Osteoblast (primary cell): ENCODE data around the gene IMPDH1. TPM values are rescaled to one million over a fixed set of nuclear protein-coding genes. Genes with fewer than 3 reads are reported as not detected.
"Not testable (repeated sequence)": the region's sequence is repeated elsewhere in the genome, so short reads cannot be mapped to it uniquely, and the experiment has no call there.

Experiments
- DNase-seq: peaks from one replicate; pipeline ENCODE4 v3.0.0; 2011; ENCODE audit warnings: low spot score, mixed read lengths; ENCODE audit not compliant: insufficient read length; ENCODE audit errors: missing footprints
- H2AFZ ChIP-seq: 2 replicates; pipeline ENCODE4 v1.6.0; 2011; ENCODE audit warnings: mild to moderate bottlenecking, low read length
- H3K27ac ChIP-seq: 2 replicates; pipeline ENCODE4 v1.5.1; 2011; ENCODE audit warnings: mild to moderate bottlenecking, low read depth, low read length, moderate library complexity
- H3K27me3 ChIP-seq: 2 replicates; pipeline ENCODE4 v1.6.0; 2012; ENCODE audit warnings: mild to moderate bottlenecking, control low read depth, inconsistent platforms, low read length, moderate library complexity; ENCODE audit not compliant: insufficient read depth
- H3K36me3 ChIP-seq: 2 replicates; pipeline ENCODE4 v1.5.1; 2011; ENCODE audit warnings: mild to moderate bottlenecking, low read length, control low read depth, moderate library complexity; ENCODE audit not compliant: insufficient read depth
- H3K4me1 ChIP-seq: 2 replicates; pipeline ENCODE4 v1.5.1; 2011; ENCODE audit warnings: mild to moderate bottlenecking, low read length, control low read depth, moderate library complexity; ENCODE audit not compliant: insufficient read depth
- H3K4me2 ChIP-seq: 2 replicates; pipeline ENCODE4 v1.6.0; 2011; ENCODE audit warnings: mild to moderate bottlenecking, low read length; ENCODE audit not compliant: insufficient read depth
- H3K4me3 ChIP-seq: fragments of 200-600 bp; sonication (generic); 3 replicates; pipeline ENCODE4 v1.5.1; 2012; ENCODE audit warnings: mild to moderate bottlenecking, low read length, inconsistent platforms; ENCODE audit not compliant: insufficient read depth
- H3K79me2 ChIP-seq: 2 replicates; pipeline ENCODE4 v1.6.0; 2012; ENCODE audit warnings: mild to moderate bottlenecking, low read length, control low read depth, inconsistent platforms; ENCODE audit not compliant: insufficient read depth
- H3K9me3 ChIP-seq: 2 replicates; pipeline ENCODE4 v1.5.1; 2011; ENCODE audit warnings: low read depth, low read length, control low read depth
- H4K20me1 ChIP-seq: 2 replicates; pipeline ENCODE4 v1.6.0; 2012; ENCODE audit warnings: mild to moderate bottlenecking, low read length, control low read depth; ENCODE audit not compliant: insufficient read depth
- total RNA-seq: library from RNA; depleted of rRNA; stranded (reverse); fragments of >200 nt; gene quantifications from 2 replicates; pipeline ENCODE4 v1.2.3, GENCODE V29; 2012
- TF ChIP-seq, protein P1 (sequence below): IDR thresholded peaks from 2 replicates; pipeline ENCODE4 v1.5.1; 2011; ENCODE audit warnings: mild to moderate bottlenecking, low read depth, low read length, moderate library complexity; ENCODE audit errors: extremely low read depth

The IMPDH1 gene
- total RNA-seq: 31.5 and 35.8 TPM in 2 replicates

DNA sequence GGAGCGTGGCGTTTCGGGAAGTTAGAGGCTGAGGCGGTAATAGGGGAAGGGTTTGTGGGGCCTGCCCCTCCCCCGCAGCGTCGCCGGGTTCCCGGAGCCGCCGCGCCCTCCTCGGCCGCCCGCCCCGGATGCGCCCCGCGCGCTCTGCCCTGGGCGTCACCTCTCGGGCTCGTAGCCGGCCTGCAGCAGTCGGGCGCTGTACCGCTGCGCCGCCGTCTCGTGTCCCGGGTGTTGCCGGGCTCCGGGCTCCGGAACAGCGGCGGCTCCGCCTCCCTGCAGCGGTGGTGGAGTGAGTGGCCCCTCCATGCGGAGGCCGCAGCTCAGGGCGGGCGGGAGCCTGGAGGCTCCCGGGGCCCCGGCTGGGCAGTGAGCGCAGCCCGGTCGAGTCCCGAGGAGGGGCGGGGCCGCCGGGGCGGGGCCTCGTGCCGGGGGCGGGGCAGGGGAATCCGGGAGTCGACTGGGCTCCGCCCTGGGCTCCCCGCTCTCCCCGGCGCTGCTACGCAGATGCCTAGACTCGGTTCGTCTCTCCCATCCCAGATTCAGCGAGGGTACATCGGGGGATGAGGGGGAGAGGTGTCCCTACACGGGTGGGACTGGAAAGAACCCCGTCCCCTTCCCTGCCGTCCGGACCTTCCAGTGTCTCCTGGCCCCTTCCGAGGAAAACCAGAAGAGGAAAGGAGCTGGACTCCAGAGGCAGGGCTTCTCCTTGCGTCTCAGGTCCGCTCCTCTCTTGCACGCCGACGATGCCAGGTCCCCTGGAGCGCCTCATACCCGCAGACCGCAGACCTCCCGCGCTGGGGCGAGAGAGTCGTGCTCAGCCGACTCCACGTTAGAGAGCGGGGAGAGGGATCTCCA is at the start of gene IMPDH1:
Gene IMPDH1 (minus strand): TSS at position 387 of the 855 bp plus-strand sequence. CDS start 81 bp downstream, at position 306.
- TF ChIP-seq, protein P1, sequence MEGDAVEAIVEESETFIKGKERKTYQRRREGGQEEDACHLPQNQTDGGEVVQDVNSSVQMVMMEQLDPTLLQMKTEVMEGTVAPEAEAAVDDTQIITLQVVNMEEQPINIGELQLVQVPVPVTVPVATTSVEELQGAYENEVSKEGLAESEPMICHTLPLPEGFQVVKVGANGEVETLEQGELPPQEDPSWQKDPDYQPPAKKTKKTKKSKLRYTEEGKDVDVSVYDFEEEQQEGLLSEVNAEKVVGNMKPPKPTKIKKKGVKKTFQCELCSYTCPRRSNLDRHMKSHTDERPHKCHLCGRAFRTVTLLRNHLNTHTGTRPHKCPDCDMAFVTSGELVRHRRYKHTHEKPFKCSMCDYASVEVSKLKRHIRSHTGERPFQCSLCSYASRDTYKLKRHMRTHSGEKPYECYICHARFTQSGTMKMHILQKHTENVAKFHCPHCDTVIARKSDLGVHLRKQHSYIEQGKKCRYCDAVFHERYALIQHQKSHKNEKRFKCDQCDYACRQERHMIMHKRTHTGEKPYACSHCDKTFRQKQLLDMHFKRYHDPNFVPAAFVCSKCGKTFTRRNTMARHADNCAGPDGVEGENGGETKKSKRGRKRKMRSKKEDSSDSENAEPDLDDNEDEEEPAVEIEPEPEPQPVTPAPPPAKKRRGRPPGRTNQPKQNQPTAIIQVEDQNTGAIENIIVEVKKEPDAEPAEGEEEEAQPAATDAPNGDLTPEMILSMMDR: no peak

DNA sequence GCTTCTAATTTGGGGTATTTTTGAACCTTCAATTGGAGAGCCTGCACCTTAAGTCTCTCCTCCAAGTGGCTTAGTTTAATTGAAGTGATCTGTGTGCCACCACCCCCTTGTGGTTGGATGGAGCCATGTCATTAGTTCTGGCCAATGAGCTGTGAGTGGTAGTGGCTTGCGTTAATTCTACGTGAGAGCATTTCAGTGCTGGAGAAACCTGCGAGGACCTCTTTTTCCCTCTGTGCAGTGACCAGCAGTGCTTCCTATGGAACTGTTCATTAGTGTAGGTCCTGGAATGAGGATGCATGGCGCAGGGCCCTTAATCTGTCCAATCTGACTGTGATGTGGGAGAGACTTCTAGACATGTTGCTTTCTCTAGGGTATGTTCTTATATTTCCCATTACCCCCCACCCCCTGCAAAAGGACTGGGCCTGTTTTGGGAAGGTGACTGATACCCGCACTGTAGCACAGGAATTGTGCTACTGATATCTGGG is 49.7 kb upstream of the IMPDH1 start:
- no peak overlapping the region for H3K4me2 ChIP-seq
- H3K4me1 ChIP-seq: peaks cover 25% of the 10 kb centered on the region
- H3K9me3 ChIP-seq: no peaks in the 10 kb centered on the region
- no peaks in the 10 kb centered on the region for H3K27me3 ChIP-seq
- H3K79me2 ChIP-seq: peaks cover 34% of the 10 kb centered on the region
- H4K20me1 ChIP-seq: peaks cover 27% of the 10 kb centered on the region
- H3K4me3 ChIP-seq: no peak overlapping the region
- H3K36me3 ChIP-seq: peaks cover 7% of the 10 kb centered on the region
- DNase-seq: peak; percentile 78
- no peak overlapping the region for H3K27ac ChIP-seq
- no peak overlapping the region for H2AFZ ChIP-seq
- TF ChIP-seq, protein P1: peak; percentile 72

More for the DNA sequence above, at the start of gene IMPDH1:
- Histone ChIP-seq H3K4me2 (peak within 1 kb of the TSS; percentile 99), H3K4me1 (peaks cover 12% of the 10 kb centered on the region), H3K4me3 (peak within 1 kb of the TSS; percentile 88), H3K79me2 (peaks cover 8% of the 10 kb centered on the region), H3K36me3 (no peaks in the 10 kb centered on the region), H2AFZ (peak within 1 kb of the TSS; percentile 100), H3K9me3 (no peaks in the 10 kb centered on the region), H3K27ac (peak within 1 kb of the TSS; percentile 66), H4K20me1 (peaks cover 6% of the 10 kb centered on the region), H3K27me3 (peaks cover 2% of the 10 kb centered on the region)
- peak; percentile 100 for DNase-seq

DNA sequence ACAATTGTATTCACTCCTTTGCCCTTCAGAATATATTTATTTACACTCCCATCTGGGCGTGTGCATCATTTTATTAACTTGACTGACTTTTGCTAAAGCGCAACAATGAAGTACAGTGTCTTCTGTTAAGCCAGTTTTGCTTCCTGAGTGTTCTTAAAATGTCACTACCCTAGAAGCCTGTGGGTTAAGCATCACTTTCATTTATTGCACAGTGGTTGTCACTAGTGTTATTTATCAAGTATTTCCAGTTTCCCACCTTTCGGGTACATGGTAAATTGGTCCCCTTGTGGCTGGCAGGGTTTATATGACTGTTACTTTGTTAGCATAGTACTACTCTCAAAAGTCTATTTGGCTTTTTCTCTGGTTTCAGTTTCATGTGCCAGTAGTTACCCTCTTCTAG is 49.2 kb upstream of the IMPDH1 start:
- peaks cover 34% of the 10 kb centered on the region for H3K79me2 ChIP-seq
- peaks cover 29% of the 10 kb centered on the region for H3K4me1 ChIP-seq
- TF ChIP-seq, protein P1: no peak

DNA sequence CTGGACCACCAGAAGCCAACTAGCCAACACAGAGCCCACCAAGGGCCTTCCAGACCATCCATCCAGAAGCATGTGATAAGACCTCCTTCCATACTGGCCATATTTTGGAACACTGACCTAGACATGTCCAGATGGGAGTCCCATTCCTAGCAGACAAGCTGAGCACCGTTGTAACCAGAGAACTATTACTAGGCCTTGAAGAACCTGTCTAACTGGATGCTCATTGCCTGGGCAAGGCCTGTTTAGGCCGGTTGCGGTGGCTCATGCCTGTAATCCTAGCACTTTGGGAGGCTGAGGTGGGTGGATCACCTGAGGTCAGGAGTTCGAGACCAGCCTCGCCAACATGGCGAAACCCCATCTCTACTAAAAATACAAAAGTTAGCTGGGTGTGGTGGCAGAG is 47.6 kb upstream of the IMPDH1 start:
- H4K20me1 ChIP-seq: peaks cover 27% of the 10 kb centered on the region
- H3K4me2 ChIP-seq: peak overlapping the region; percentile 99
- H3K4me3 ChIP-seq, H3K27ac ChIP-seq, H3K27me3 ChIP-seq, H3K36me3 ChIP-seq, H2AFZ ChIP-seq, DNase-seq, H3K9me3 ChIP-seq: not testable (repeated sequence)
- H3K4me1 ChIP-seq: peaks cover 35% of the 10 kb centered on the region
- H3K79me2 ChIP-seq: peaks cover 34% of the 10 kb centered on the region

More for the DNA sequence above, 49.2 kb upstream of the IMPDH1 start:
- Histone ChIP-seq H3K4me3 (no peak overlapping the region), H2AFZ (no peak overlapping the region), H3K9me3 (no peaks in the 10 kb centered on the region), H3K4me2 (no peak overlapping the region), H3K27ac (no peak overlapping the region), H3K27me3 (no peaks in the 10 kb centered on the region), H4K20me1 (peaks cover 27% of the 10 kb centered on the region), H3K36me3 (peaks cover 7% of the 10 kb centered on the region)
- DNase-seq: peak; percentile 80
